Endometrium (tissue), 2 donors: ENCODE results near the gene ARL8B.
"Not testable (repeated sequence)": the region's sequence is repeated elsewhere in the genome, so short reads cannot be mapped to it uniquely, and the experiment has no call there.

Source experiments
- FAIRE-seq: peaks from 2 replicates; lab custom pipeline; 2012; peaks lifted over from hg19 to GRCh38; lab: Jason Lieb, UNC
- donor health status: control.
- donor health status: control.

Gene ARL8B

GRCh38 chr3:5145120-5145519, 23.0 kb downstream of the ARL8B start:
- no peak for FAIRE-seq

GRCh38 chr3:5147152-5147551, 25.1 kb downstream of the ARL8B start:
- not testable (repeated sequence) for FAIRE-seq

- no peak for FAIRE-seq
These were observed 27.3 kb downstream of the ARL8B start for GRCh38 chr3:5149306-5149880.

GRCh38 chr3:5151586-5151985, 29.5 kb downstream of the ARL8B start:
- FAIRE-seq, result no peak

- FAIRE-seq, result no peak
These were observed 31.0 kb downstream of the ARL8B start for GRCh38 chr3:5153074-5153473.

- FAIRE-seq, result no peak
These were observed 33.1 kb downstream of the ARL8B start for GRCh38 chr3:5155241-5155640.

GRCh38 chr3:5160321-5160720, 38.2 kb downstream of the ARL8B start:
- FAIRE-seq, result no peak

GRCh38 chr3:5160940-5161858, 39.1 kb downstream of the ARL8B start:
- FAIRE-seq, result no peak

GRCh38 chr3:5162102-5162501, 40.0 kb downstream of the ARL8B start:
- FAIRE-seq, result no peak

- FAIRE-seq, result no peak
These were observed 43.6 kb downstream of the ARL8B start for GRCh38 chr3:5165698-5166097.

GRCh38 chr3:5166846-5167245, 44.8 kb downstream of the ARL8B start:
- no peak for FAIRE-seq

GRCh38 chr3:5168110-5168509, 46.0 kb downstream of the ARL8B start:
- no peak for FAIRE-seq

GRCh38 chr3:5169807-5170206, 47.7 kb downstream of the ARL8B start:
- FAIRE-seq, result no peak

GRCh38 chr3:5170975-5171374, 48.9 kb downstream of the ARL8B start:
- FAIRE-seq, result no peak

GRCh38 chr3:5172018-5172417, 49.9 kb downstream of the ARL8B start:
- FAIRE-seq, result no peak

GRCh38 chr3:5179036-5179435, 56.9 kb downstream of the ARL8B start:
- FAIRE-seq, result not testable (repeated sequence)

- no peak for FAIRE-seq
These were observed 59.5 kb downstream of the ARL8B start for GRCh38 chr3:5181469-5182141.

- FAIRE-seq, result not testable (repeated sequence)
These were observed 61.6 kb downstream of the ARL8B start for GRCh38 chr3:5183714-5184113.

GRCh38 chr3:5184499-5184898, 62.4 kb downstream of the ARL8B start:
- no peak for FAIRE-seq

- FAIRE-seq, result no peak
These were observed 63.1 kb downstream of the ARL8B start for GRCh38 chr3:5185093-5185673.

- FAIRE-seq, result no peak
These were observed 64.2 kb downstream of the ARL8B start for GRCh38 chr3:5186089-5186857.

- FAIRE-seq, result no peak
These were observed 64.7 kb downstream of the ARL8B start for GRCh38 chr3:5186858-5187155.
